Fibroblast of lung (primary cell): ENCODE data around the gene CYP3A5. TPM values are rescaled to one million over a fixed set of nuclear protein-coding genes. Genes with fewer than 3 reads are reported as not detected.

Experiments
- DNase-seq, 2 donors: peaks; one replicate each; pipeline versions ENCODE4 v3.0.0 to v3.0.0-alpha.2; 2010; ENCODE audit warnings: low read depth in 2 of 2
- H2AFZ ChIP-seq: 2 replicates; pipeline ENCODE4 v1.5.1; 2012; ENCODE audit warnings: low read length, control low read depth, inconsistent platforms
- H3K27ac ChIP-seq: 2 replicates; pipeline ENCODE4 v1.5.1; 2011; ENCODE audit warnings: low read length, control low read depth; ENCODE audit not compliant: insufficient read depth
- H3K27me3 ChIP-seq: 2 replicates; pipeline ENCODE4 v1.5.1; 2011; ENCODE audit warnings: mild to moderate bottlenecking, low read length; ENCODE audit not compliant: control insufficient read depth, insufficient read depth
- H3K36me3 ChIP-seq: 2 replicates; pipeline ENCODE4 v1.5.1; 2011; ENCODE audit warnings: low read length; ENCODE audit not compliant: control insufficient read depth, insufficient read depth
- H3K4me1 ChIP-seq: 2 replicates; pipeline ENCODE4 v1.5.1; 2011; ENCODE audit warnings: low read length; ENCODE audit not compliant: control insufficient read depth, insufficient read depth; ENCODE audit errors: extremely low read depth
- H3K4me2 ChIP-seq: 2 replicates; pipeline ENCODE4 v1.5.1; 2011; ENCODE audit warnings: low read length, control low read depth; ENCODE audit not compliant: insufficient read depth; ENCODE audit errors: extremely low read depth
- H3K4me3 ChIP-seq, 4 experiments: fragments of 200-600 bp in 1 of 4; sonication (generic) in 1 of 4; replicated peaks in 1 of 4; 2 replicates each; pipeline ENCODE4 v1.5.1; 2011 to 2016; ENCODE audit warnings: low read length in 4 of 4, low read depth in 3 of 4, mild to moderate bottlenecking in 3 of 4, control low read depth in 2 of 4, inconsistent platforms in 1 of 4, mixed read lengths in 1 of 4; ENCODE audit not compliant: insufficient read depth in 1 of 4; ENCODE audit errors: control extremely low read depth in 1 of 4
- H3K79me2 ChIP-seq: 2 replicates; pipeline ENCODE4 v1.5.1; 2012; ENCODE audit warnings: mild to moderate bottlenecking, low read length, inconsistent platforms; ENCODE audit not compliant: control insufficient read depth, insufficient read depth
- H3K9ac ChIP-seq: 2 replicates; pipeline ENCODE4 v1.5.1; 2011; ENCODE audit warnings: mild to moderate bottlenecking, low read length, control low read depth; ENCODE audit not compliant: insufficient read depth
- H3K9me3 ChIP-seq: 2 replicates; pipeline ENCODE4 v1.5.1; 2012; ENCODE audit warnings: low read depth, low read length; ENCODE audit not compliant: control insufficient read depth, insufficient read depth
- H4K20me1 ChIP-seq: 2 replicates; pipeline ENCODE4 v1.5.1; 2011; ENCODE audit warnings: low read length; ENCODE audit not compliant: control insufficient read depth, insufficient read depth; ENCODE audit errors: extremely low read depth
- CTCF ChIP-seq, 2 donors: IDR thresholded peaks in 1 of 2; conservative IDR thresholded peaks in 1 of 2; 1 replicate in 1 of 2; 2 replicates in 1 of 2; pipeline ENCODE4 v1.5.1; 2011 to 2012; ENCODE audit warnings: low read length in 2 of 2, control low read depth in 1 of 2, inconsistent platforms in 1 of 2, low read depth in 1 of 2, mild to moderate bottlenecking in 1 of 2
- EZH2 ChIP-seq: IDR thresholded peaks from 2 replicates; pipeline ENCODE4 v1.5.1; 2012; ENCODE audit warnings: low read length, control low read depth, mild to moderate bottlenecking; ENCODE audit errors: missing control alignments
- polyA plus RNA-seq, 2 donors: library from polyadenylated mRNA; depleted of rRNA in 1 of 2; stranded (reverse) in 1 of 2; unstranded in 1 of 2; fragments of >200 nt; gene quantifications; 2 replicates each; pipeline ENCODE4 v1.2.1, GENCODE V29; 2011 to 2012; ENCODE audit warnings: missing spikeins in 1 of 2
- total RNA-seq: library from RNA; depleted of rRNA; stranded (reverse); fragments of >200 nt; gene quantifications from 2 replicates; pipeline ENCODE4 v1.2.1, GENCODE V29; 2014

The CYP3A5 gene
- total and polyA plus RNA-seq, 2 donors (not counting 1 experiment from before 2014, with no cell fraction given) = 1.9 to 12.4 TPM

DNA sequence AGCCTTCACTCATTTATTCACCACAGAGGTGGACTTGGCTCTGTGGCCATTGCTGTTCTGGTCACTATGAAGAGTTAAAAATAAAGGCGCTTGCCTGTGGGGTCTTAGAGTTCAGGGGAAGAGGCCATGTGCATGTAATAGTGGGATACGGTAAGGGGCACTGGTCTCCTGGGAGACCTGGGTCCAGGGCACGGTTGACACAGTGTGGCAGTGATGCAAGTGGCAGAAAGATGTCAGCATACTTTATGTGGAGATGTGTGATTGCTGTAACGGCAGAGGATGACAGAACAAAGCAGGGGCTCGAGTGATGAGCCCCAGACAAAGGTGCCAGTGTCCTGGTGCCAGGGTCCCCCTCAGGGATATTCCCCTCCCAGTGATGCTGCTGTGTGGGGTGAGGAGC is 54.5 kb downstream of the CYP3A5 start:
- TF ChIP-seq EZH2 (no peak), CTCF (conservative IDR thresholded peaks at IDR 0.05 in 1 of 2, IDR thresholded peaks at IDR 0.05 in 1 of 2; ENCODE audit: low read depth in 1 of 2, low read length in 2 of 2) (no peak)
- Histone ChIP-seq H3K79me2 (no peaks in the 10 kb centered on the region), H3K27me3 (no peaks in the 10 kb centered on the region), H3K27ac (no peak overlapping the region), H3K4me2 (no peak overlapping the region), H2AFZ (no peak overlapping the region), H3K9me3 (no peaks in the 10 kb centered on the region), H4K20me1 (no peaks in the 10 kb centered on the region), H3K4me1 (no peaks in the 10 kb centered on the region), H3K36me3 (peaks cover 31% of the 10 kb centered on the region), H3K4me3 (no peak overlapping the region), H3K9ac (no peak overlapping the region)
- DNase-seq = no peak

DNA sequence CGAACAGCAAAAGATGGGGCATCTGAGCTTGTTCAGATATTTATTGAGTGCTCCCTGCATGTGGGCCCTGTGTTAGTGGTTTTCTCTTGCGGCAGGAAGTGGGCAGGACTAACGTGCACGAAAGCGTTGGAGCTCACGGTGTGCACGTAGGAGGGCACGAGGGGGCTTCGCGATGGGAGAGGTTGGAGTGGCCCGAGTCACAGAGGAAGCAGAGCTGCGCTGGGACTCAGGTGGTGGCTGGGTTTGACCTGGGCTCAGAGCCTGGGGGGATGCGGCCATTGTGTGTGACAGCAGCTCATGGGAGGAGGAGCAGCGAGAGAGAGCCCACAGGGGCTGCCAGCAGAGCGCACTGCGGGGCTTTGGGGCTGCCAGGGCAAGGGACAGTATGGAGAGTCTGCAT is 55.3 kb downstream of the CYP3A5 start:
- H3K79me2 ChIP-seq = no peaks in the 10 kb centered on the region
- no peak overlapping the region for H2AFZ ChIP-seq
- no peak overlapping the region for H3K27ac ChIP-seq
- H3K27me3 ChIP-seq = no peaks in the 10 kb centered on the region
- no peak overlapping the region for H3K4me3 ChIP-seq
- TF ChIP-seq CTCF (conservative IDR thresholded peaks at IDR 0.05 in 1 of 2, IDR thresholded peaks at IDR 0.05 in 1 of 2; ENCODE audit: low read depth in 1 of 2, low read length in 2 of 2) = no peak
- TF ChIP-seq EZH2 = no peak
- H3K9ac ChIP-seq = no peak overlapping the region
- no peak overlapping the region for H3K4me2 ChIP-seq
- peaks cover 31% of the 10 kb centered on the region for H3K36me3 ChIP-seq
- no peaks in the 10 kb centered on the region for H4K20me1 ChIP-seq
- no peak for DNase-seq
- no peaks in the 10 kb centered on the region for H3K9me3 ChIP-seq
- no peaks in the 10 kb centered on the region for H3K4me1 ChIP-seq

DNA sequence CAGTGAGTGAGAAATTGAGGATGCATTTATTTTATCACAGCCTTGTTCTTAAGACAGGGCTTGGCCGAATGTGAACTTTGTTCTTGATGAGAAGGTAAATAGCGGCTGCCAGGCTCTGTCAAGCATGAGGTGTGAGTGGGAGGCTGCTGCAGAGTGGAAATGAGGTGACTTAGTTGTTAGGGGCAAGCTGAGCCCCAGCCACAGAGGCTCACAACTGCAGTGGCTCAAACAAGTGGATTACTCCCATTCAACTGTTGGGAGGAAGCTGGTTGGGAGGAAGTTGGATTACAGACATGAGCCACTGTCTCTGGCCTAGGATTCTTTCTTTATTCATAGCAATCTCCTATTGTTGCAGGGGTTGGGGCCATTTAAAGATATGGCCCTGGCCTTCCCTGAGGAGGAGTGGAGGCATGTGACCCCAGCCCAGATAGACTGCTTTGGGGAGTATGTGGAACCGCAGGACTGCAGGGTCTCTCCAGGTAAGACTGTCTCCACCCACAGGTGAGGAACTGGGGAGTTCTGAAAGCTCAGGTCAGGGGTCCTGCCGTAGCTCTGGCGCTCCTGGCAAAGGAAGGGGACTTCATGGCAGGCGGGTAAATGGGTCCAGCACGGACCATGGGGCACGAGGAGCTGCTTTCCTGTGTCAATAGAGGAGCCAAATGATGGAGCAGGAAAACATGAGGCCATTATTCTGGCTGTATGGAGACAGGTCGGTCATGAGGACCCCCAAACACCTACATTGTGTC is 55.9 kb downstream of the CYP3A5 start:
- Histone ChIP-seq H3K79me2 (no peaks in the 10 kb centered on the region), H3K4me1 (no peaks in the 10 kb centered on the region), H3K27me3 (no peaks in the 10 kb centered on the region), H3K4me2 (no peak overlapping the region), H3K36me3 (peaks cover 31% of the 10 kb centered on the region), H3K4me3 (no peak overlapping the region), H2AFZ (no peak overlapping the region), H3K9me3 (no peaks in the 10 kb centered on the region), H3K27ac (no peak overlapping the region), H4K20me1 (no peaks in the 10 kb centered on the region), H3K9ac (no peak overlapping the region)
- no peak for TF ChIP-seq EZH2
- no peak for TF ChIP-seq CTCF (conservative IDR thresholded peaks at IDR 0.05 in 1 of 2, IDR thresholded peaks at IDR 0.05 in 1 of 2; ENCODE audit: low read depth in 1 of 2, low read length in 2 of 2)
- DNase-seq = no peak
